H9 (cell line): ENCODE results near the gene FARS2. TPM values are rescaled to one million over a fixed set of nuclear protein-coding genes. Genes with fewer than 3 reads are reported as not detected.

ENCODE experiments used
- DNase-seq: peaks from one replicate; pipeline ENCODE4 v3.0.0-alpha.2; 2017
- H2AFZ ChIP-seq: one replicate; pipeline ENCODE4 v1.6.1; 2013; ENCODE audit warnings: mild to moderate bottlenecking, low read length, control low read depth, moderate library complexity
- H2AK5ac ChIP-seq: 2 replicates; pipeline ENCODE4 v1.6.1; 2013; ENCODE audit warnings: low read length, control low read depth, mixed read lengths; ENCODE audit not compliant: insufficient read length
- H2BK120ac ChIP-seq: one replicate; pipeline ENCODE4 v1.6.1; 2013; ENCODE audit warnings: low read depth, mild to moderate bottlenecking, low read length, control low read depth, inconsistent platforms; ENCODE audit not compliant: poor library complexity, severe bottlenecking
- H2BK12ac ChIP-seq: 2 replicates; pipeline ENCODE4 v1.6.1; 2013; ENCODE audit warnings: low read length, control low read depth, mixed read lengths, low read depth; ENCODE audit not compliant: insufficient read length
- H2BK15ac ChIP-seq: 2 replicates; pipeline ENCODE4 v1.6.1; 2013; ENCODE audit warnings: low read depth, low read length, control low read depth
- H2BK20ac ChIP-seq: one replicate; pipeline ENCODE4 v1.6.1; 2013; ENCODE audit warnings: low read depth, mild to moderate bottlenecking, low read length, control low read depth, inconsistent platforms; ENCODE audit not compliant: poor library complexity, severe bottlenecking
- H2BK5ac ChIP-seq: 2 replicates; pipeline ENCODE4 v1.6.1; 2013; ENCODE audit warnings: low read length, control low read depth, mixed read lengths; ENCODE audit not compliant: insufficient read length
- H3K14ac ChIP-seq: 2 replicates; pipeline ENCODE4 v1.6.1; 2013; ENCODE audit warnings: low read length, control low read depth; ENCODE audit not compliant: insufficient read depth
- H3K18ac ChIP-seq: 2 replicates; pipeline ENCODE4 v1.6.1; 2013; ENCODE audit warnings: low read depth, mild to moderate bottlenecking, mixed read lengths, low read length, control low read depth; ENCODE audit not compliant: insufficient read length
- H3K23ac ChIP-seq: 2 replicates; pipeline ENCODE4 v1.6.1; 2013; ENCODE audit warnings: low read length, control low read depth, mixed read lengths, low read depth; ENCODE audit not compliant: insufficient read length
- H3K23me2 ChIP-seq: 2 replicates; pipeline ENCODE4 v1.6.1; 2013; ENCODE audit warnings: low read depth, mild to moderate bottlenecking, mixed read lengths, low read length, control low read depth; ENCODE audit not compliant: insufficient read length, poor library complexity, severe bottlenecking
- H3K27ac ChIP-seq: 2 replicates; pipeline ENCODE4 v1.5.1; 2013; ENCODE audit warnings: low read length, control low read depth, mixed read lengths, low read depth; ENCODE audit not compliant: insufficient read length
- H3K27me3 ChIP-seq: 2 replicates; pipeline ENCODE4 v1.6.1; 2013; ENCODE audit warnings: low read length, control low read depth, inconsistent platforms; ENCODE audit not compliant: insufficient read depth
- H3K4ac ChIP-seq: 2 replicates; pipeline ENCODE4 v1.6.1; 2013; ENCODE audit warnings: low read depth, mild to moderate bottlenecking, control low read depth, inconsistent platforms, low read length, moderate library complexity
- H3K4me1 ChIP-seq: 2 replicates; pipeline ENCODE4 v1.6.1; 2013; ENCODE audit warnings: low read length, control low read depth, inconsistent platforms; ENCODE audit not compliant: insufficient read depth
- H3K4me2 ChIP-seq: 2 replicates; pipeline ENCODE4 v1.6.1; 2013; ENCODE audit warnings: low read length, control low read depth, mixed read lengths; ENCODE audit not compliant: insufficient read length, insufficient read depth
- H3K56ac ChIP-seq: 2 replicates; pipeline ENCODE4 v1.6.1; 2013; ENCODE audit warnings: low read depth, mild to moderate bottlenecking, mixed read lengths, low read length, control low read depth; ENCODE audit not compliant: insufficient read length
- H3K79me1 ChIP-seq: 2 replicates; pipeline ENCODE4 v1.6.1; 2013; ENCODE audit warnings: low read depth, mild to moderate bottlenecking, moderate library complexity, low read length, control low read depth, inconsistent platforms; ENCODE audit not compliant: insufficient read depth, poor library complexity, severe bottlenecking
- H3K79me2 ChIP-seq: 2 replicates; pipeline ENCODE4 v1.6.1; 2013; ENCODE audit warnings: low read length, control low read depth, inconsistent platforms; ENCODE audit not compliant: insufficient read depth
- H3K9ac ChIP-seq: 2 replicates; pipeline ENCODE4 v1.6.1; 2013; ENCODE audit warnings: low read length, control low read depth, mixed read lengths; ENCODE audit not compliant: insufficient read length; ENCODE audit errors: extremely low read depth
- H3K9me3 ChIP-seq: one replicate; pipeline ENCODE4 v1.6.1; 2013; ENCODE audit warnings: low read depth, low read length, inconsistent platforms; ENCODE audit not compliant: control insufficient read depth
- H3T11ph ChIP-seq: one replicate; pipeline ENCODE4 v1.6.1; 2013; ENCODE audit warnings: mild to moderate bottlenecking, low read length, control low read depth, inconsistent platforms
- H4K20me1 ChIP-seq: one replicate; pipeline ENCODE4 v1.6.1; 2013; ENCODE audit not compliant: control insufficient read depth, insufficient read length, insufficient read depth
- H4K5ac ChIP-seq: 2 replicates; pipeline ENCODE4 v1.6.1; 2013; ENCODE audit warnings: low read depth, mild to moderate bottlenecking, mixed read lengths, low read length, control low read depth; ENCODE audit not compliant: insufficient read length
- H4K8ac ChIP-seq: replicated peaks from 2 replicates; pipeline ENCODE4 v1.6.1; 2013; ENCODE audit warnings: low read length, control low read depth, mixed read lengths, low read depth; ENCODE audit not compliant: insufficient read length
- H4K91ac ChIP-seq: 2 replicates; pipeline ENCODE4 v1.6.1; 2013; ENCODE audit warnings: low read depth, mild to moderate bottlenecking, moderate library complexity, mixed read lengths, low read length, control low read depth; ENCODE audit not compliant: insufficient read length
- H3K27ac Mint-ChIP-seq, 3 experiments: 2 replicates in 2 of 3; 3 replicates in 1 of 3; pipeline ENCODE4 v1.8.0; 2020 to 2021; ENCODE audit warnings: mixed read lengths in 3 of 3, mild to moderate bottlenecking in 1 of 3, moderate library complexity in 1 of 3
- H3K27me3 Mint-ChIP-seq: 2 replicates; pipeline ENCODE4 v1.8.0; 2021; ENCODE audit warnings: low read depth, mild to moderate bottlenecking, moderate library complexity, mixed read lengths
- H3K36me3 Mint-ChIP-seq, 3 experiments: 2 replicates in 2 of 3; 3 replicates in 1 of 3; pipeline ENCODE4 v1.8.0; 2020 to 2021; ENCODE audit warnings: low read depth in 3 of 3, mixed read lengths in 3 of 3; ENCODE audit not compliant: insufficient read depth in 1 of 3
- H3K4me1 Mint-ChIP-seq, 2 experiments: 2 replicates each; pipeline ENCODE4 v1.8.0; 2020; ENCODE audit warnings: mixed read lengths in 2 of 2
- H3K4me3 Mint-ChIP-seq, 2 experiments: 2 replicates in 1 of 2; 3 replicates in 1 of 2; pipeline ENCODE4 v1.8.0; 2020 to 2021; ENCODE audit warnings: mild to moderate bottlenecking in 2 of 2, mixed read lengths in 2 of 2, moderate library complexity in 1 of 2
- H3K9me3 Mint-ChIP-seq, 2 experiments: 2 replicates in 1 of 2; 3 replicates in 1 of 2; pipeline ENCODE4 v1.8.0; 2020; ENCODE audit warnings: mild to moderate bottlenecking in 2 of 2, mixed read lengths in 2 of 2, moderate library complexity in 1 of 2
- CTCF ChIP-seq: fragments of 200-600 bp; sonication (generic); conservative IDR thresholded peaks from 3 replicates; pipeline ENCODE4 v1.8.0; 2021; ENCODE audit warnings: antibody characterized with exemption, mild to moderate bottlenecking
- WGBS: extraction: QIAGEN DNeasy Blood & Tissue Kit; methylation state at CpG from one replicate; pipeline ENCODE4 v1.1.7; 2013; ENCODE audit warnings: missing lambda C conversion rate, low lambda C conversion rate, mixed read lengths; ENCODE audit not compliant: insufficient read length; ENCODE audit errors: extremely low coverage; 5-methylcytosine and 5-hydroxymethylcytosine counted together
- total RNA-seq: library from RNA; stranded (reverse); gene quantifications from 2 replicates; pipeline ENCODE4 v1.2.1, GENCODE V29; 2021

FARS2 gene
- total RNA-seq, 1 experiment from 2014 or later = 8.5 TPM

DNA sequence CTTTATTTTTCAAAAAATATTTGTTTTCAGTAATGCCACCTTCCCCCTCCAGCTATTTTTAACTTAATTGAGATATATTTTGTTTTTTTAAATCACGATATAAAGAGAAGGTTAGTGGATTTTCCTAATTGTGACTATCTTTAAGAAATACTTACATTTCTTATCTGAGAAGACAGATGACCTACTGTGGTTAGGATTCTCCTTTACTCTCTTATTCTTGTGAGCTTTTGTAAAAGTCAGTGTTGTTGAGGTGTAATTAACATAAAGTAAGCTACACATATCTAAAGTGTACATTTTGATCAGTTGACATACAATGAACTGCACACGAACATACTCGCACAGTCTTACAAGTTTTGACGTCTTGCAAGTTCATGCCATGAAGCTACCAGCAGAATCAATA lies 144.7 kb downstream of the FARS2 start:
- Histone ChIP-seq H4K91ac (no peak overlapping the region), H2BK120ac (no peak overlapping the region), H2BK20ac (no peak overlapping the region), H3K4me2 (no peak overlapping the region), H3K79me2 (no peaks in the 10 kb centered on the region), H3K9me3 (no peaks in the 10 kb centered on the region), H3K23ac (no peak overlapping the region), H2AFZ (no peak overlapping the region), H3T11ph (no peak overlapping the region), H3K14ac (no peak overlapping the region), H3K23me2 (no peaks in the 10 kb centered on the region), H2AK5ac (no peak overlapping the region), H3K4ac (no peak overlapping the region), H3K56ac (no peak overlapping the region), H3K27me3 (no peaks in the 10 kb centered on the region), H2BK15ac (no peak overlapping the region), H3K27ac (no peak overlapping the region), H4K8ac (no peak overlapping the region), H3K79me1 (no peaks in the 10 kb centered on the region), H3K4me1 (no peaks in the 10 kb centered on the region), H2BK5ac (no peak overlapping the region), H4K20me1 (no peaks in the 10 kb centered on the region), H3K9ac (no peak overlapping the region), H4K5ac (no peak overlapping the region), H2BK12ac (no peak overlapping the region), H3K18ac (no peak overlapping the region)
- Mint-ChIP-seq H3K4me1 (peaks cover 7 to 18% of the 10 kb centered on the region in 2 experiments), H3K27ac (no peak overlapping the region), H3K4me3 (no peak overlapping the region), H3K27me3 (peaks cover 2% of the 10 kb centered on the region; the same call in 1 of the 2 replicates), H3K36me3 (peaks cover 3 to 15% (median 8%) of the 10 kb centered on the region in 3 experiments; a peak in 6 of 7 replicates), H3K9me3 (peaks cover 6% of the 10 kb centered on the region in 2 experiments)
- no CpG with 5 or more reads among the region's 4 CpGs for WGBS
- TF ChIP-seq CTCF = no peak
- no peak for DNase-seq
